Kidney (tissue), 14 donors: Measurements from ENCODE around the gene TMEM132C. TPM values are rescaled to one million over a fixed set of nuclear protein-coding genes. Genes with fewer than 3 reads are reported as not detected.

Experiments
- DNase-seq, 5 donors: peaks; one replicate each; pipeline ENCODE4 v3.0.0-alpha.2; 2013 to 2020
- FAIRE-seq: peaks from 2 replicates; lab custom pipeline; 2012; peaks lifted over from hg19 to GRCh38; lab: Jason Lieb, UNC
- H3K27ac ChIP-seq, 2 donors: one replicate each; pipeline ENCODE4 v1.7.0; 2013; ENCODE audit warnings: low read depth in 2 of 2, low read length in 2 of 2, inconsistent platforms in 1 of 2
- H3K27me3 ChIP-seq: one replicate; pipeline ENCODE4 v1.7.1; 2013; ENCODE audit warnings: low read length, inconsistent platforms; ENCODE audit not compliant: control insufficient read depth, insufficient read depth
- H3K36me3 ChIP-seq, 3 donors: one replicate each; pipeline versions ENCODE4 v1.7.0 to v1.7.1; 2013; ENCODE audit warnings: low read length in 3 of 3, control low read depth in 1 of 3, inconsistent platforms in 1 of 3; ENCODE audit not compliant: insufficient read depth in 3 of 3, control insufficient read depth in 2 of 3
- H3K4me1 ChIP-seq, 3 donors: one replicate each; pipeline versions ENCODE4 v1.7.0 to v1.7.1; 2013; ENCODE audit warnings: low read length in 3 of 3, inconsistent platforms in 1 of 3, low read depth in 1 of 3; ENCODE audit not compliant: control insufficient read depth in 2 of 3, insufficient read depth in 2 of 3
- H3K4me3 ChIP-seq, 3 donors: one replicate each; pipeline versions ENCODE4 v1.7.0 to v1.8.1; 2013; ENCODE audit warnings: low read length in 3 of 3, control low read depth in 1 of 3, inconsistent platforms in 1 of 3
- H3K9ac ChIP-seq, 3 donors: one replicate each; pipeline versions ENCODE4 v1.7.0 to v1.7.1; 2013; ENCODE audit warnings: low read length in 3 of 3, control low read depth in 1 of 3, inconsistent platforms in 1 of 3
- H3K9me3 ChIP-seq, 3 donors: one replicate each; pipeline versions ENCODE4 v1.7.0 to v1.7.1; 2013; ENCODE audit warnings: low read length in 3 of 3, control low read depth in 1 of 3, inconsistent platforms in 1 of 3; ENCODE audit not compliant: control insufficient read depth in 2 of 3, insufficient read depth in 1 of 3
- intact Hi-C: fragments of 100-400 bp; cut with DNase I; formaldehyde crosslinking; loops from one replicate; pipeline ENCODE4 v1.11.1; 2022
- polyA plus RNA-seq: library from polyadenylated mRNA; stranded (reverse); fragments of 350-450 nt; fragmentation: Illumina TruSeq; extraction: RNeasy Lipid Tissue Mini Kit (QIAGEN cat#74804); gene quantifications from one replicate; pipeline ENCODE4 v1.2.3, GENCODE V29; 2014; ENCODE audit warnings: low read depth, low replicate concordance; ENCODE audit not compliant: insufficient read depth
- total RNA-seq: library from RNA; stranded (reverse); fragmentation: NEBNext Ultra II Directional; extraction: Animal tissue kit (Norgen Biotek cat#: 25700); gene quantifications from one replicate; pipeline ENCODE4 v1.2.1, GENCODE V29; 2021
- TF ChIP-seq, protein P1 (sequence below): IDR thresholded peaks from 3 replicates; pipeline ENCODE4 v1.5.1; 2012; ENCODE audit warnings: mild to moderate bottlenecking, moderate library complexity, borderline replicate concordance; ENCODE audit not compliant: insufficient read depth; ENCODE audit errors: extremely low read depth
- donor health status: control.
- donor health status: control.
- donor health status: control.
- donor health status: control.
- donor health status: control.
- donor health status: DM: yes; HTN: yes; CAD: no.
- donor health status: Normal renal cell carcinoma (clear cell type).

TMEM132C gene
- total and polyA plus RNA-seq, 2 donors from 2014 or later, result 0.28 to 0.75 TPM

DNA sequence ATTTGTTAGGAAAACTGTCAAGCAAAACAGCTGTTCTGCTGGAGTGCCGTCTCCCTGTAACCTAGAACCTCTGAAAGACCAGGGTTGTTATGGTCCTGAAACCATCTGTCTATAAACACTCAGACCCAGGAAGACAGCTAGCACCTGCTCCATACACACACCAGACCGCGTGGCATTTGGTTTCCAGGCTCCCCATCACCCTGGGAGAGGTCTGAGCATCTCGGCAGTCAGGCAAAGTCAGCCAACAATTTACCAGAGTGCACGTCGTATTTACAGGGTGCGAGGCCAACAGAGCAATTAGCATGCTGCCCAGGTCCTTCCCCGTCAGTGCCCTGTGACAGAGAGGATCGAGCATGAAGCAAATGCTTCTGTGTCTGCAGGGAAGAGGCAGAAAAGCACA is 284.3 kb downstream of the TMEM132C start:
- H3K9me3 ChIP-seq, result no peaks in the 10 kb centered on the region
- H3K4me1 ChIP-seq, result peaks cover 0 to 2% (median 0%) of the 10 kb centered on the region in 3 donors
- no peak overlapping the region for H3K9ac ChIP-seq
- intact Hi-C loops, result no loop called here
- DNase-seq, result peak in 4 of 5 donors; percentile 32 to 49 (median 34)
- H3K36me3 ChIP-seq, result no peaks in the 10 kb centered on the region
- no peak overlapping the region for H3K27ac ChIP-seq
- H3K27me3 ChIP-seq, result no peaks in the 10 kb centered on the region
- FAIRE-seq, result no peak
- TF ChIP-seq, protein P1, sequence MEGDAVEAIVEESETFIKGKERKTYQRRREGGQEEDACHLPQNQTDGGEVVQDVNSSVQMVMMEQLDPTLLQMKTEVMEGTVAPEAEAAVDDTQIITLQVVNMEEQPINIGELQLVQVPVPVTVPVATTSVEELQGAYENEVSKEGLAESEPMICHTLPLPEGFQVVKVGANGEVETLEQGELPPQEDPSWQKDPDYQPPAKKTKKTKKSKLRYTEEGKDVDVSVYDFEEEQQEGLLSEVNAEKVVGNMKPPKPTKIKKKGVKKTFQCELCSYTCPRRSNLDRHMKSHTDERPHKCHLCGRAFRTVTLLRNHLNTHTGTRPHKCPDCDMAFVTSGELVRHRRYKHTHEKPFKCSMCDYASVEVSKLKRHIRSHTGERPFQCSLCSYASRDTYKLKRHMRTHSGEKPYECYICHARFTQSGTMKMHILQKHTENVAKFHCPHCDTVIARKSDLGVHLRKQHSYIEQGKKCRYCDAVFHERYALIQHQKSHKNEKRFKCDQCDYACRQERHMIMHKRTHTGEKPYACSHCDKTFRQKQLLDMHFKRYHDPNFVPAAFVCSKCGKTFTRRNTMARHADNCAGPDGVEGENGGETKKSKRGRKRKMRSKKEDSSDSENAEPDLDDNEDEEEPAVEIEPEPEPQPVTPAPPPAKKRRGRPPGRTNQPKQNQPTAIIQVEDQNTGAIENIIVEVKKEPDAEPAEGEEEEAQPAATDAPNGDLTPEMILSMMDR, result no peak
- H3K4me3 ChIP-seq, result no peak overlapping the region

DNA sequence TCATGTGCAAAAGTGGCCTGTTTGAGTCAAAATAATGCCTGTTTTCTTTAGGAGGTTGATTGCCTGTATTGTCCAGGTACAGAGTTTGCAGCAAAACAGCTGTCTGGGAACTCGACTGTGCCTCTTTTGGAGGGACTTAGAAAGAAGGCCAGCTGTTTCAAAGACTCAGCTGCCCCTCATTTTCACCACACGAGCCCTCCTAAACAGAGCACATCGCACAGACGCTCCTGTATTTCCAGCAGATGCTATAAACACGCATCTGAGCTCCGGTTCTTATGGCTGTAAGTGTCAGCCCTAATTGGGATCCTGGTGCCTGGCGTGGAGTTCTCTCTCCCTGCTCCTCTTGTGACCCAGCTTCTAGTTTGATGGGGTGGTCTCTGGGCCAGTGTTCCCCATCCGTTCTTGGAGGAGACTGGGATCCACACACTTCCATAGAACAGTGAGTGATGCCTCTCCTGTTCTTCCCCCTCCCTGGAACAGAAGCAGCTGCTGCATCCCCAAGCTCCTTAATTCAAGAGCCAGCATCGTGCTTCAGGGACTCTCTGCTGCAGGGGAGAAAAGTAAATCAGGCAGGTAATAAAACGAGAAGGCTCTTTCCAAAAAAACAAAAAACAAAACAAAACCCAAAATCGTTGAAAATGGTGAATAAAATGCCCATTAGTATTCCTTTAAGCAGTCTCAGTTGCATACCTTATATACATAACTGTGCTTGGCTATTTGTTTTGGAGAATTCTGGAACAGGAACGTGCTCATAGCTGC is 287.8 kb downstream of the TMEM132C start:
- H3K4me1 ChIP-seq, result peaks cover 0 to 2% (median 0%) of the 10 kb centered on the region in 3 donors
- intact Hi-C loops, result no loop called here
- no peaks in the 10 kb centered on the region for H3K27me3 ChIP-seq
- no peaks in the 10 kb centered on the region for H3K36me3 ChIP-seq
- H3K9ac ChIP-seq, result no peak overlapping the region
- H3K27ac ChIP-seq, result no peak overlapping the region
- DNase-seq (no peak), FAIRE-seq (no peak)
- H3K9me3 ChIP-seq, result peaks cover 0 to 4% (median 0%) of the 10 kb centered on the region in 3 donors
- TF ChIP-seq, protein P1, result no peak
- no peak overlapping the region for H3K4me3 ChIP-seq

DNA sequence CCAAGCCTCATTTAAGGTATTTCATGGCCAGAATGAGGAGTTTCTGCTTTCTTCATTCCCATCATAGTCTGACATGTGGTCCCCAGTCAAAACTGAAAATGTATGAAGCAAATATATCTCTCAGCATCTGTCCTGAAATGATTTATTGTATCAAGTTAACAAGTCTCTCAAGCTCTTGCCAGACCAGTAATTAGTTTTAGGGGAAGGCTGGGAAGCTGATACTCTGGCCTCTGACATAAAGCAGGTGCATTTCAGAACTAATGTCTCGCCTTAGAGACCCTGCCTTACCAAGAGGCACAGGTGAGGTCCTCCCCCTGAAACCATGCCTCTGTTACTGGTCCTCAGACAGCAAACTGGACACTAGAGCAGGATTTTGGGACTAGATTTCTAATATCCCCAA is 290.3 kb downstream of the TMEM132C start:
- FAIRE-seq (no peak), DNase-seq (no peak)
- Histone ChIP-seq H3K9ac (no peak overlapping the region), H3K36me3 (no peaks in the 10 kb centered on the region), H3K9me3 (peaks cover 0 to 4% (median 0%) of the 10 kb centered on the region in 3 donors), H3K27me3 (no peaks in the 10 kb centered on the region), H3K4me3 (no peak overlapping the region), H3K27ac (no peak overlapping the region), H3K4me1 (no peaks in the 10 kb centered on the region)
- TF ChIP-seq, protein P1, result no peak
- intact Hi-C loops, result no loop called here
